WTC11 (cell line): ENCODE data around the gene OR5D16.

ENCODE experiments used
- CTCF ChIP-seq: fragments of 200-600 bp; IDR thresholded peaks from 2 replicates; pipeline ENCODE4 v1.8.0; 2022; ENCODE audit warnings: antibody characterized with exemption
- JUN ChIP-seq: sonication (generic); formaldehyde crosslinking; IDR thresholded peaks from 2 replicates; pipeline ENCODE4 v1.8.0; 2023; ENCODE audit warnings: mild to moderate bottlenecking, missing genetic modification reagents

- TF ChIP-seq CTCF (no peak), JUN (CRISPR knock-in tag) (no peak)
Measured at GRCh38 chr11:55791606-55792005, 46.9 kb upstream of the OR5D16 start.
